Measurements from ENCODE around the gene CRB3. TPM values are rescaled to one million over a fixed set of nuclear protein-coding genes. Genes with fewer than 3 reads are reported as not detected.

Gene CRB3
- total RNA-seq, 1 donor: not detected

- TF ChIP-seq CTCF (IDR thresholded peaks at IDR 0.05; ENCODE audit: insufficient read depth, low read length): no peak
- no peak overlapping the region for H3K4me3 ChIP-seq (ENCODE audit: low read depth, low read length)
- DNase-seq (ENCODE audit: low read depth): no peak
Observed at GRCh38 chr19:6418562-6418932, 45.5 kb upstream of the CRB3 start.

- H3K4me3 ChIP-seq (ENCODE audit: low read depth, low read length): no peak overlapping the region
- DNase-seq (ENCODE audit: low read depth): no peak
- TF ChIP-seq CTCF (IDR thresholded peaks at IDR 0.05; ENCODE audit: insufficient read depth, low read length): no peak
Observed at GRCh38 chr19:6421075-6422014, 42.7 kb upstream of the CRB3 start.

- peak; percentile 40 for DNase-seq (ENCODE audit: low read depth)
- no peak for TF ChIP-seq CTCF (IDR thresholded peaks at IDR 0.05; ENCODE audit: insufficient read depth, low read length)
Observed at GRCh38 chr19:6423499-6424194, 40.4 kb upstream of the CRB3 start.

GRCh38 chr19:6424195-6424938, 39.7 kb upstream of the CRB3 start, which contains the start of gene KHSRP:
Gene KHSRP, minus strand, starts transcription at chr19:6424811. Its CDS starts 110 bp downstream, at chr19:6424701.
- H3K4me3 ChIP-seq (ENCODE audit: low read depth, low read length): peak within 1 kb of the TSS; percentile 96
- DNase-seq (ENCODE audit: low read depth): no peak
- TF ChIP-seq CTCF (IDR thresholded peaks at IDR 0.05; ENCODE audit: insufficient read depth, low read length): no peak

More at GRCh38 chr19:6423499-6424194, 40.4 kb upstream of the CRB3 start:
- H3K4me3 ChIP-seq (ENCODE audit: low read depth, low read length): peak overlapping the region; percentile 96

DNA sequence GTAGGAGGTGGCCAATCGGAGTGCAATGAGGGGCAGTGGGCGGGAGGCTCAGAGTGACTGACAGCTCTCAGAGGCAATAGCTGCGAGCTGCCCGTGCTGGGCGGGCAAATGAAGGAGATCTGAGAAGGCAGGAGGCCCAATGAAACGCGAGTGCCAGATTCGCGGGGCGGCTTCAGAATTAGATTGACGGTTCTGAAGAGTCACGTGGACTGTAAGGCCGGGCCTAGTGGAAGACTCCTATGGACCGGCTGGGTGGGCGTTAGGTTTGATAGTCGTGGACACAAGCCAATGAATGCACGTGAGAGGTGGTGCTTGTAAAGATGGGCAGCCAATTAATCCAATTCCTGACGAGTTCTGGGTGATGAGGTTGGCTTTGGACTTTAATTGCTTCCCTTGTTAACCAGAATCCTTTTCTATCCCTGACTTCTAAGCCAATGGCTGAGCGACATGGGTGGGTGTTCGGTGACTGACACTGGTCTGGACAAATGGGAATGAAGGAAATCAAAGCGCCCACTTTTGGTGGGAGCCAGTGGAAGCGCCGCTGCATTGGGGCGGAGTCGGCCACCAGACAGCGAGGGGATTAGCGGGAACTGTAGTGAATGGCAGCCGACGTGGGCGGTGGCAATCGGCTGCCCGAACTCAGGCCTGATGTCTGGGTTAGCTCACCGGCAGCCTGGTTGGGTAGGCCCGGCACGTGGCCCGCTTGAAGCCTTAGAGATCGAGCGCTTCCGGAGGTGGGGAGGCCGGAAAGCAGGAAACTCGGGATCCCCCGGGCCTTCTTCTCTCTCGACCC, 38.9 kb upstream of the CRB3 start:
- H3K4me3 ChIP-seq (ENCODE audit: low read depth, low read length): peak overlapping the region; percentile 18
- TF ChIP-seq CTCF (IDR thresholded peaks at IDR 0.05; ENCODE audit: insufficient read depth, low read length): no peak
- DNase-seq (ENCODE audit: low read depth): peak; percentile 100
